ENCODE measurements around the gene BMPR2.
"Not testable (repeated sequence)": the region's sequence is repeated elsewhere in the genome, so short reads cannot be mapped to it uniquely, and the experiment has no call there.

BMPR2 gene
- total RNA-seq, result 28.5 to 29.9 reads per million in 2 donors

DNA sequence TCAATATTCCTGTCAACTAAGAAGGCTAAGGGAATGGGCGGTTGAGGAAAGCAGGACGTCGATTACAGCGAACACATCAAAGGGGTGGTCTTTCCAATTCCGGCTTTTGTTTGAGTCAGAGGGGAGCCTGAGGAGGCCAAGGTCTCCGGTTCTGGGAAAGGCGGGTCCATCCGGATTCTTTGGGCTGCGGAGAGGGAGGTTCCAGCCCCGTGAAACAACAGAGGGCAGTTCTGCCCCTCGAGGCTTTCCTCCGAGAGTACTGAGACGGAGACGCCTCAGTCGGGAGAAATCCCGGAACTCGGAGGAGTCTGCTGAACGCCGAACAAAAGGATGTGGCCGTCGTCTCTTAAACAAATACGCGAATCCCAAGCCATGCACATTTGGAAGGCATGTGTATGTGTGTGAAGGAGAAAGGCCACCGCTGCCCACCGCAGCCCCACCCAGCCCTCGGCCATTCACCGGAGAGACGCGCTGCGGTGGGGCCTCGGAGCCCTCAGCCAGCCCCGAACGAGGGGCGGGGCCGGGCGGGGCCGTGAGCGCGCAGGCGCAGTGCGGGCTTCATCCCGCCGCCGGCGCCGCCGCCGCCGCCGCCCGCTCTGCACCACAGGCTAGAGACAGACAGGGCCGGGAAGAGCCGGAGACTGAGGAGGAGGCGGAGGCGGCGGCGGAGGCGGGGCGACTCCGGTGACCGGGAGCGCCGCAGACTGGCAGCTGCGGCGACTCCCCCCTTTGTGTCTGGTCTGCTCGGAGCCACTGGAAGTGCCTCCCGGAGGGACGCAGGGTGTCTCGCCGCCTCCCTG is at the start of gene BMPR2:
TSS of gene BMPR2 (plus strand) at position 719 of the 800 bp plus-strand sequence. CDS start 1,148 bp downstream, outside the sequence.
- DNase-seq, result peak; percentile 65 to 83 (median 77)

GRCh38 chr2:202327858-202328257 is 48.3 kb upstream of the BMPR2 start:
- DNase-seq, result no peak

GRCh38 chr2:202335791-202336467 is 40.2 kb upstream of the BMPR2 start:
- no peak for DNase-seq

DNA sequence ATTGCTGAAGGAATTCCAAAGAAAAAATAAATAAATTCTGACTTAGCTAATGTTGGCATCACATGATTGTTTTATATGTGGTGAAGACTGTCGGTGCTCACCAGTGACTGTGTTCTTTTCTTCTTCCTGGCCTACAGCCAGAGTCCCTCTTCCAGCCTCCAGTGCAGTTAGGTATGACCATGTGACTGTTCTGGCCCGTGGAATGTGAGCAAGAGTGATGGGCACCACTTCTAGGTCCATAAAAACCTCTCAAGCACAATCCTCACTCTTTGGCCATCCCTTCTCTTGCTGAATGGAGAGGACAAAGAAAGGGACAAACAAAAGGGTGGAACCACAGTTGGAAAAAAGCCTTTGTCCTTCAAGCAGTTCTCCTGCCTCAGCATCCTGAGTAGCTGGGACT is 39.0 kb upstream of the BMPR2 start:
- no peak for DNase-seq

DNA sequence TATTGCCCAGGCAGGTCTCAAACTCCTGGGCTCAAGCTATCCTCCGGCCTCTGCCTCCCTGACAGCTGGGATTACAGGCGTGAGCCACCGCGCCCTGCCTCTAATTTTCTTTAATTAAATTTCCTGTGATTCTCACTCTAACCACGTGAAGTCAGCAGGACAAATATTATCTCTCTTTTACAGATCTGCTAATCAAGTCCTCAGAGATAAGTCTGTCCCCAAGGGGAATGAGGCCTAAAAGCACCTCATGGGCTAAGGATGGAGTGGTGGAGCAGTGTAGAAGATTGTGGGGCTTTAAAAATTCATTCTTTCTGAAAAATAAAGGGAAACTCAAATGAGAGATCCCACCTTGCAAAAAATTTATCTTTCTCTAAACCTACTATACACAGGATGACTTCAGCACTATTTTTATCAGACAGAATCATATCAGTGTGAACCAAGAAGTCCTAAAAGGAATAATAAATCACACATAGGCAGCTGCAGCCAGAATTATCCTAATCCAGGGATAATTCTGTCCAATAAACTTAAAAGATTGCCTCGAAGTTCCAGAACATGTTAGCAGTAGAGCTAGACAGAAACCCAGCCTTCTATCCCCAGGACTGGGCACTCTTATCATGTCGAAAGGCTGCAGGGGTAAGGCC is 38.3 kb upstream of the BMPR2 start:
- no peak for DNase-seq

- DNase-seq, result no peak
These were observed 36.9 kb upstream of the BMPR2 start for GRCh38 chr2:202339071-202339870.

DNA sequence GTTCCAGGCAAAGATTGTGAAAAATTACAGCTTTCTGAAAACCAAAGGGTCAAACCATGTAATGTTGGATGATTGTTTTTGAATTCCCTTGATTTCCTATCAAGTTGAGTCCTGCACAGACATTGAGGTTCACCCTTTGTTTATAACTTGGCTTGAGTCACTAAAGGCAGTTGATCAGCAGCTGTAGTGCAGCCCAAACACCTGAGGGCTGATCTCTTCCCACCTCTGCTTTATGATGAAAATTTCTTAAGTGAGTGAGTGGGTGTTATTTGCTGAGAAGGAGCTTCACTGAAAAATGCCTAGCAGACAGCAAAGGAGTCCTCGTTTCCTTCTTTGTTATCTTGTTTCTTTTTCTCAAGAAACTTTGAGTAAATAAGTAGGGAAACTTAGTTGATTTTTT is 31.9 kb upstream of the BMPR2 start:
- DNase-seq, result no peak

DNA sequence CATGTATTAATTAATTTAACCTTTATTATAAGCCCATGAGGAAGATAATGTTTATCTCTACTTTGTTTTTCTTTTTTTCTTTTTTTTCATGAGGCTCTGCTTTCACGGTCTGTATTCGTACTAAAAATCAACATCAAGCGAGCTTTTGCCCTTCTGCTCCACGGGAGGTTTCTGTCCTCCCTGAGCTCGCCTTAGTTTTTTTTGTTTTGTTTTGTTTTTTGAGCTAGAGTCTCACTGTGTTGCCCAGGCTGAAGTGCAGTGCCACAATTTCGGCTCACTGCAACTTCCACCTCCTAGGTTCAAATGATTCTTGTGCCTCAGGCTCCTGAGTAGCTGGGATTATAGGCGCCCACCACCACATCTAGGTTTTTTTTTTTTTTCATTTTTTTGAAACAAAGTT is 29.9 kb upstream of the BMPR2 start:
- no peak for DNase-seq

GRCh38 chr2:202353430-202353829 is 22.7 kb upstream of the BMPR2 start:
- no peak for DNase-seq

DNA sequence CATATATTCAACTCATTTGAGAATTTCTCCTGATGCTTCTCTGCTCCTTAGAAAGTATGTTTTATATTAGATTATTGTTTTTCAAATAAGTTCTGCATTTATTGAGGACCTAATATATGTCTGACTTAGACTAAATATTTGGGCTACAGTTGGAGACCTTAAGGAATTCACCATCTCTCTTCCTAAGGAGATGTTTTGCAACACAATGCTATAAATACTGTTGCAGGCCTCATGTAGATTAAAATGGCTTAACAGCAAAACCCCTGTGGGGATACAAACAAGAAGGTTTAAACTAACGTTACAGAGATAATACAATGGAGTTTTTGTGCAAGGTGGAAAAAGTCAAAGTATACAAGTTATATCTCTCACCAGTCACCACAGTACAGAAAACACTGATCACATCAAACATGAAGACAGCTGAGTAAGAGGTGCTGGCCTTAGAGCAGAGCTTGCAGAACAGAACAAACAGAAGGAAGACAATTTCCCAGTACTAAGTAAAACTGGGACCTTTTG is 20.1 kb upstream of the BMPR2 start:
- DNase-seq, result no peak

DNA sequence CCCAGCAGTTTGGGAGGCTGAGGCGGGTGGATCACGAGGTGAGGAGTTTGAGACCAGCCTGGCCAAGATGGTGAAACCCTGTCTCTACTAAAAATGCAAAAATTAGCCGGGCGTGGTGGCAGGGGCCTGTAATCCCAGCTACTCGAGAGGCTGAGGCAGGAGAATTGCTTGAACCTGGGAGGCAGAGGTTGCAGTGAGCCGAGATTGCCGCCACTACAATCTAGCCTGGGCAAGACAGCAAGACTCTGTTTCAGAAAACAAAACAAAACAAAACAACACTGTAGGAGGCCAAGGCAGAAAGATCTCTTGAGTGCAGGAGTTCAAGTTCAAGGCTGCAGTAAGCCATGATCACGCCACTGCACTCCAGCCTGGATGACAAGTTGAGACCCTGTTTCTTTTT is 17.2 kb upstream of the BMPR2 start:
- DNase-seq, result not testable (repeated sequence)

GRCh38 chr2:202360646-202361045 is 15.5 kb upstream of the BMPR2 start:
- no peak for DNase-seq

GRCh38 chr2:202361108-202361507 is 15.0 kb upstream of the BMPR2 start:
- DNase-seq, result no peak

DNA sequence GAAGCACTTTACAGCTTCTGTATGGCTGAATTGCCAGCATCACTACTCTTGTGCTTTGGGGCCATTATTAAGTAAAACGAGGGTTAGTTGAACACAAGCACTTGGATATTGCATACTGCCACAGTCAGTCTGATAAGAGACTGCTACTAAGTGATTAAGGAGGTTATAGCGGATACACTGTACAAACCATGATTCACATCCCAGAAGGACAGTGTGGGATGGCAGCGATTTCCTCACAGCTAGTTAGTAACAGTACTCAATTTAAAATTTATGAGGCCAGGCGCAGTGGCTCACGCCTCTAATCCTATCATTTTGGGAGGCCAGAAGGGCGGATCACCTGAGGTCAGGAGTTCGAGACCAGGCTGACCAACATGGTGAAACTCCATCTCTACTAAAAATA is 2.6 kb upstream of the BMPR2 start:
- DNase-seq, result no peak

- DNase-seq, result not testable (repeated sequence)
These were observed 1.7 kb upstream of the BMPR2 start for GRCh38 chr2:202374383-202374782.

- peak in 4 of 5 experiments; percentile 18 to 38 (median 22) for DNase-seq
These were observed 1.0 kb upstream of the BMPR2 start for GRCh38 chr2:202375033-202375608.

DNA sequence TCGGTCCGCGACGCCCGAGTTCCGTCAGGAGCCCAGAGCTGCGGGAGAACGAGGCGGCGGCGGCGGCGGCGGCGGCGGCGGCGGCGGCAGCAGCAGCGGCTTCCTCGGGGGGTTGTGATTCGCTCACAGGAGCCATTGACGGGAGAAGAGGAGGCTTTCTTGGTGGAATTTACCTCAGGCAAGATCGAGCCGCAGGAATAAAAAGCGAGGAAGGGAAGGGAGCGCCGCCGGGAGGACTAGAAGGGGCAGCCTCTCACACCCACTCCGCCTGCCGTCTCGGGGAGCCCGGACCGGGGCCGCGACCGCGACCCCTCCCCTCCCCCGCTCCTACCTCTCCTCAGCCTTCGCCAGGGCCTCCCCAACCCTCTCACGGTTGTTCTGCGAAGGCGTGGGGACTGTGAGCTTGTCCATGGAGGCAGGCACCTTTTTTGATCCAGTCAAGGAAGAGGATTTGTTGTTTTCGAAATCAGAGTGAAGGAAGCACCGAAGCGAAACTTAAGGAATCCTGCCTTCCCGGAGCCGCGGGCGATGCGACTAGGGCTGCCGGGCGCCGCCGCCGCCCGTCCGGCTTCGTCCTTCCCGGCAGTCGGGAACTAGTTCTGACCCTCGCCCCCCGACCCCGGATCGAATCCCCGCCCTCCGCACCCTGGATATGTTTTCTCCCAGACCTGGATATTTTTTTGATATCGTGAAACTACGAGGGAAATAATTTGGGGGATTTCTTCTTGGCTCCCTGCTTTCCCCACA is 506 bp downstream of the BMPR2 start:
- peak in 2 of 5 experiments; percentile 6 to 61 for DNase-seq

GRCh38 chr2:202377207-202377761 is 1.2 kb downstream of the BMPR2 start:
- no peak for DNase-seq

GRCh38 chr2:202378001-202378400 is 1.9 kb downstream of the BMPR2 start:
- no peak for DNase-seq

- no peak for DNase-seq
These were observed 2.7 kb downstream of the BMPR2 start for GRCh38 chr2:202378662-202379358.

Measured in T-helper 2 cell (primary cell).